Osteoblast (primary cell): Measurements from ENCODE around the gene IREB2. TPM values are rescaled to one million over a fixed set of nuclear protein-coding genes. Genes with fewer than 3 reads are reported as not detected.

Experiments used
- DNase-seq: peaks from one replicate; pipeline ENCODE4 v3.0.0; 2011; ENCODE audit warnings: low spot score, mixed read lengths; ENCODE audit not compliant: insufficient read length; ENCODE audit errors: missing footprints
- H2AFZ ChIP-seq: 2 replicates; pipeline ENCODE4 v1.6.0; 2011; ENCODE audit warnings: mild to moderate bottlenecking, low read length
- H3K27ac ChIP-seq: 2 replicates; pipeline ENCODE4 v1.5.1; 2011; ENCODE audit warnings: mild to moderate bottlenecking, low read depth, low read length, moderate library complexity
- H3K27me3 ChIP-seq: 2 replicates; pipeline ENCODE4 v1.6.0; 2012; ENCODE audit warnings: mild to moderate bottlenecking, control low read depth, inconsistent platforms, low read length, moderate library complexity; ENCODE audit not compliant: insufficient read depth
- H3K36me3 ChIP-seq: 2 replicates; pipeline ENCODE4 v1.5.1; 2011; ENCODE audit warnings: mild to moderate bottlenecking, low read length, control low read depth, moderate library complexity; ENCODE audit not compliant: insufficient read depth
- H3K4me1 ChIP-seq: 2 replicates; pipeline ENCODE4 v1.5.1; 2011; ENCODE audit warnings: mild to moderate bottlenecking, low read length, control low read depth, moderate library complexity; ENCODE audit not compliant: insufficient read depth
- H3K4me2 ChIP-seq: 2 replicates; pipeline ENCODE4 v1.6.0; 2011; ENCODE audit warnings: mild to moderate bottlenecking, low read length; ENCODE audit not compliant: insufficient read depth
- H3K4me3 ChIP-seq: fragments of 200-600 bp; sonication (generic); 3 replicates; pipeline ENCODE4 v1.5.1; 2012; ENCODE audit warnings: mild to moderate bottlenecking, low read length, inconsistent platforms; ENCODE audit not compliant: insufficient read depth
- H3K79me2 ChIP-seq: 2 replicates; pipeline ENCODE4 v1.6.0; 2012; ENCODE audit warnings: mild to moderate bottlenecking, low read length, control low read depth, inconsistent platforms; ENCODE audit not compliant: insufficient read depth
- H3K9me3 ChIP-seq: 2 replicates; pipeline ENCODE4 v1.5.1; 2011; ENCODE audit warnings: low read depth, low read length, control low read depth
- H4K20me1 ChIP-seq: 2 replicates; pipeline ENCODE4 v1.6.0; 2012; ENCODE audit warnings: mild to moderate bottlenecking, low read length, control low read depth; ENCODE audit not compliant: insufficient read depth
- CTCF ChIP-seq: IDR thresholded peaks from 2 replicates; pipeline ENCODE4 v1.5.1; 2011; ENCODE audit warnings: mild to moderate bottlenecking, low read depth, low read length, moderate library complexity; ENCODE audit errors: extremely low read depth
- total RNA-seq: library from RNA; depleted of rRNA; stranded (reverse); fragments of >200 nt; gene quantifications from 2 replicates; pipeline ENCODE4 v1.2.3, GENCODE V29; 2012

IREB2 gene
- total RNA-seq, 1 donor = 26.8 TPM

- Histone ChIP-seq H3K4me1 (no peaks in the 10 kb centered on the region), H3K4me3 (no peak overlapping the region), H3K9me3 (no peaks in the 10 kb centered on the region), H4K20me1 (no peaks in the 10 kb centered on the region), H2AFZ (no peak overlapping the region), H3K79me2 (no peaks in the 10 kb centered on the region), H3K36me3 (no peaks in the 10 kb centered on the region), H3K4me2 (no peak overlapping the region), H3K27ac (no peak overlapping the region), H3K27me3 (peaks cover 31% of the 10 kb centered on the region)
- TF ChIP-seq CTCF = no peak
- DNase-seq = no peak
Measured at GRCh38 chr15:78418686-78419085, 19.3 kb upstream of the IREB2 start.

GRCh38 chr15:78419367-78419766 is 18.6 kb upstream of the IREB2 start:
- H3K36me3 ChIP-seq = no peaks in the 10 kb centered on the region

GRCh38 chr15:78420220-78420619 is 17.8 kb upstream of the IREB2 start:
- no peaks in the 10 kb centered on the region for H3K79me2 ChIP-seq
- no peak overlapping the region for H3K27ac ChIP-seq
- H3K9me3 ChIP-seq = no peaks in the 10 kb centered on the region
- no peak overlapping the region for H2AFZ ChIP-seq
- no peaks in the 10 kb centered on the region for H3K4me1 ChIP-seq
- H3K4me3 ChIP-seq = no peak overlapping the region
- H4K20me1 ChIP-seq = no peaks in the 10 kb centered on the region
- DNase-seq = no peak
- H3K4me2 ChIP-seq = no peak overlapping the region
- peaks cover 40% of the 10 kb centered on the region for H3K27me3 ChIP-seq
- H3K36me3 ChIP-seq = no peaks in the 10 kb centered on the region
- TF ChIP-seq CTCF = no peak

More at GRCh38 chr15:78419367-78419766, 18.6 kb upstream of the IREB2 start:
- no peak overlapping the region for H2AFZ ChIP-seq
- no peaks in the 10 kb centered on the region for H3K4me1 ChIP-seq
- no peak for TF ChIP-seq CTCF
- H4K20me1 ChIP-seq = no peaks in the 10 kb centered on the region
- no peaks in the 10 kb centered on the region for H3K9me3 ChIP-seq
- no peak overlapping the region for H3K27ac ChIP-seq
- no peak for DNase-seq
- H3K27me3 ChIP-seq = peaks cover 35% of the 10 kb centered on the region
- no peak overlapping the region for H3K4me2 ChIP-seq
- no peaks in the 10 kb centered on the region for H3K79me2 ChIP-seq
- H3K4me3 ChIP-seq = no peak overlapping the region

GRCh38 chr15:78420766-78421165 is 17.2 kb upstream of the IREB2 start:
- no peak for TF ChIP-seq CTCF
- no peaks in the 10 kb centered on the region for H3K79me2 ChIP-seq
- H3K4me3 ChIP-seq = no peak overlapping the region
- H3K27ac ChIP-seq = no peak overlapping the region
- DNase-seq = no peak
- no peaks in the 10 kb centered on the region for H3K4me1 ChIP-seq
- no peak overlapping the region for H2AFZ ChIP-seq
- H3K4me2 ChIP-seq = no peak overlapping the region
- peaks cover 40% of the 10 kb centered on the region for H3K27me3 ChIP-seq
- H3K36me3 ChIP-seq = no peaks in the 10 kb centered on the region
- H3K9me3 ChIP-seq = no peaks in the 10 kb centered on the region
- no peaks in the 10 kb centered on the region for H4K20me1 ChIP-seq
